Esophagus mucosa (tissue), 1 donor: ENCODE measurements around the gene APMAP. TPM values are rescaled to one million over a fixed set of nuclear protein-coding genes. Genes with fewer than 3 reads are reported as not detected.

ENCODE experiments used
- ATAC-seq: fragments of 200-7000 bp; cut with Tn5 transposase; one replicate; pipeline ENCODE4 v1.9.1; 2020
- total RNA-seq: library from RNA; stranded (reverse); gene quantifications from one replicate; pipeline ENCODE4 v1.2.4, GENCODE V29; 2023
- donor health status: DM: yes; HTN: yes; CAD: no.

Gene APMAP
- total RNA-seq: 26.1 TPM

DNA sequence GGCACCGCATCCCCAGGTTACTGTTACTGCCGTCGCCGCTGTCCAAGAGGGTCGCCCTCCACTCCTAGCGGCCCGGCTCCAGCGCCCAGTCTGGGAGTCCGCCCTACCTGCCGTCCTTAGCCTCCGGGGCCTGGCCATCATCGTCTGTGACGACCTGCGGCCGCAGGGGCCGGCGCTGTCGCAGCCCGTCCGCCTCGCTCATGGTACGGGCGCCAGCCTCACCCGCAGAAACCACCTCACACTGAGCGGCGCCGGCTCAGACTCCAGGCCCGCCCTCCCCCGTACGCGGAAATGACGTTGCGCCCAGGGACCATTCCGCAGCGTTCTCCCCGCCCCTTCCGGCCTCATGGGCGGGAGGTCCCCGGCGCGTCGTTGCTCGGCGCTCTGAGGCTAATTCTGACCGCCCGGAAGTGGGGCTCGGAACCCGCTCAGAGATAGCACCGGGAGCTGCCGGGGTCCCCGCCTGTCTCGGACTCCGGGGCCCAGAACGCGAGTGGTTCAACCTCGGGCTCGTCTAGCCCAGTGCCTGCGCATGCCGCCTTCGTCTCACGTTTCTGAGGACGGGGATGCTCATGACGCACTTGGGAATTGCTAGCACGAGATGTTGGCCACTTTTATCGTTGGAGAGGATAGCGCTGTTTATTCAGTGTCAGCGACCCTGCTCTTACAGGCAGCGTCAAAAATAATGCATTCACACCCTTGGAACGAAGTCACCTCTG, at the start of gene APMAP:
Gene APMAP (minus strand): TSS at position 265 of the 719 bp plus-strand sequence. CDS start 63 bp downstream, at position 202.
- peak; percentile 98 for ATAC-seq

DNA sequence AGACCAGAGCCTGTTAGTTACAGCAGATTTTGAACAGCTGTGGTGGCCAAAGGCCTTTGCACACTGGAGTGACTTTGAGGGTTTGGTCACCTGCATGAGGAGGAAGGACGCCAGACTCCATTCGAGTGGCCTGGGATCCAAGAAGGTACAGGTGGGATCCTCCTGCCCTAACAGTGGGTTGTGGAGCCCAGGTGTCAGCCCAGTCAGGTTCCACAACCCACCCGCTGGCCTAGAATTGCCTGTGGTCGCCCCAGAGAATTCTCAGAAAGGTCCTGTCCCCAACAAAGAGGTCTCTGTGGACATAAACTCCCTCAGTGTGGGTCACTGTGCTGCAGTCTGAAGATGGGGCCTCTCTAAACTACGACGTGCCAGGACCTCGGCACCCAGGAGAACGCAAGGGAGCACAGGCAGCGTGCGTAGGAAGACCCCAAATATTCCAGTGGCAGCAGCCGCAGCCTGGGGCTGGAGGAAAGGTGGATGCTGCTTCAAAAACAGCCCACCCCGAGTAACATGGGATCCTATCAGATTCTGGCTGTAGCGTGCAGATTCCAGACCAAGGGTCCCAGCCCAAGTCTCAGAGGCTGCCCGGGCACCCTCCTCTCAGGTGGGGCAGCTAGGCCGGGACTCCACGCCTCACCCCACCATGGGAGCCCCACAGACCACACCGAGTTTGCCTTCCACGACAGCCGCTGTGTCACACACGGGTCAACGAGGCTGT, 49.4 kb upstream of the APMAP start:
- ATAC-seq: no peak

GRCh38 chr20:25040438-25040831, 47.9 kb upstream of the APMAP start:
- no peak for ATAC-seq

DNA sequence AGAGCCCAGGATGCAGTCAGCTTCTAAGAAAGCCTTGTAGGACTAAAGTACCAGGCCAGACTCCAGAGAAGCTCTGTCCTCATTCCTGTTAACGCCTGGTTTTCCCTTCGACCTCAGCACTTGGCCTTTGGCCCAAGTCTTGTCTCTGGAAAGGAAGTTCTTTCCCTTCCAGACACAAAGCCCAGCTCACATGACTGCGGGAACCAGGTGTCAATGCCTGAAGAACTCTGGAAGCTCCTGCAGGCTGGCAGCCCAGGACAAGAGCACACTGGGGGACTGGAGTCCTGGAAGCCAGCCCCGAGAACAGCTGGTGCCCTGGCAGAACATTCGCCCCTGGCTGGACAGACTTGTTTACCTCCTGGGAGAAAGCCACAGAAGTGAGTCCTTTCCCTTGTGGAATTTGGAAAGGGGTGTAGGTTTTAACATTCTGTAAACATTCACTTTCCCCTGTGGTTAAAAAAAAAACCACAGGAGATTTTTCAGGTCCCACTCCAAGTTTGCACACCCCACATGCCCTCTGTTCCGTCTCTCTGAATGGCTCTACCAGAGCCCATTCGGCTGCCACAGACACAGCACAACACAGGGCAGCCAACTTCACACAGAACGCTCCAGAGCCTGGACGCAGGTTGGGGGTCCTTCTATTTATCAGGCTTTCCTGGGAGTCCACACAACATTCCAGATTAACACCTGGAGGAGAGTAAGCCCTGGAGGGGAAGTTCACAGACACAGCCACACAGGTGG, 47.3 kb upstream of the APMAP start:
- ATAC-seq: peak; percentile 35

DNA sequence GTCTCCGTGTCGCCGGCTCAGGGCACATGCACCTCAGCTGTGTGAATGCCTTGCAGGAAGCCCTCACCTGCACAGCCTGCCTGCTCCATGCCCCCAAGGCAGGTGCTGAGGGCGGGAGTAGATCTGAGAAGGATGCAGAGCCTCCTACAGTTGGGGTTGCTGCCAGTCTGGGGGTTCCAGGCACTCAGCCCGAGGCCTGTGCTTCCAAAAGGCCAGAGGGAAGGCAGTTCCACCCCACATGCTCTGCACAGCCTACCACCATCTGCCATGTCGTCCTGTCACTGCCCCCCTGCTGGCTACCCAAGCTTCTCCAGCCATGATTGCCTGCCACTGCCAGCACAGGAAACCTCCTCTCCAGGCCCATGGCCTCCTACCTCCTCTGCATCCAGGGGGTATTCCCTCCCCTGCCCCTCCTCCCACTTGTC, 46.1 kb upstream of the APMAP start:
- ATAC-seq: no peak

DNA sequence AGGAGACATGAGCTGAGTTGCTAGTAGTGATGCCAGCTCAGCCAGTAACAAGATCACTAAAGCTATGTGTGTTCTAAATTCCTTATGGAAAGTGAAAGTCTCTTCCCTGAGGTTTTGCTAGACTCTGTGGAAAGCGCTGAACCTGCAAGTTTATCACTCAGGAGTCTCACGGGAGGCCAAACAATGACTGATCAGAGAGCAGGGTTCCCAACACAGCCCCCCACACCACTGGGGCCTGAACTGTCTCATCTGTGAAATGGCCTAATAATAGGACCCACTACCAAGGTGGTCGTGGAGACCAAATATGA, 45.5 kb upstream of the APMAP start:
- no peak for ATAC-seq

DNA sequence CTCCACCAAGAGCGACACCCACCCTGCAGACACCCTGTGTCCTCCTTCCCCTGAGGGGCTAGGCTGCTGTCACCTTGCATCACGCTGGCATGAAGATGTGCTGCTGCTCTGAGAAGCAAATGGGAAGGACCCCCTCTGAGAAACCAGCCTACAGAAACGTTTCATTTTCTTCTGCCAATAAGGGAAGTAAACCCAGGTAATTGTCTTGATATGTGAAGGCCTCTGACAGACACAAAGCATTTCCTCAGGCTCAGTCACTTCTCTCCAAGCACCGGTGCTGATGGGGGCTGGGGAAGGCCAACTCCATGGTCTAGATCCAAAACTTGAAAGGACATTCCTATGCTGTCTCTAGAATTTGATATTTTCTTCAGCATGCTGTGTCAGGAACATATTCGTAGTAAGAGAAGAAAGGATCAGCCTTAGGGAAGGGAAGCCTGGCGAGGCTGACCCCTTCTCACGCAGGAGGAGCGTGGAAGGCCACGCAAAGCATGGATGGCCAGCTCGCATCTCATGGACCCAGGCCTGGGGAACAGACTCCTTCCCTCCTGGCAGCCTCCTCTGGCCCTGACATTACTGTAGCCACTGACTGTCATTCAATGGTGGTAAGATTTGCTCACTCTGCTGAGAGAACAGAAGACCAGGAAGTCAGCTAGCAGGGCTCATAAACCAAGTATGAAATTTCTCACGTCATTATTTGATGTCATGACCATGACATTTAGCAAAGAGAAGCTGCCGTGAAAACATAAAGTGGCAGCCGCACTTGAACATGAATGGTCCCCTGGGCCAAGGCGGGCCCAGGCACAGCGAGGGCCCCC, 44.9 kb upstream of the APMAP start:
- no peak for ATAC-seq

- ATAC-seq: no peak
These were observed 43.9 kb upstream of the APMAP start for GRCh38 chr20:25036331-25036936.

GRCh38 chr20:25035921-25036320, 43.4 kb upstream of the APMAP start:
- no peak for ATAC-seq

DNA sequence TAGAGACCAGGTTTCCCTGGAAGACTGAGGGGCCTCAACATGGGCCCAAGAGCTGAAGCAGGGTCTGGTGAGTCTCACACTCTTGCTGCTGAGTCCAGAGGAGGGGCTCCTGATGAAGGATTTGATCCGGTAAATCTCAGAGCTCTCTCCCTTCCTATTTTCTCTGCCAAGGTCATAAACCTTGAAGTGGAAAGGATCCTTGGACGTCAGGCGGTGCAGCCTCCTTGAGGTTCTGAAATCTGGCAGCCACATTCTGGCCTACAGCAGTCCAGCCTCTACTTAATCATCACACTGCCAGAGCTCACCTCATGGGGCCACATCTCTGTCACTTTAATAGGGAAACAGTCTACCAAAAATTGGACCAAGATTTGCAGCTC, 41.4 kb upstream of the APMAP start:
- no peak for ATAC-seq

DNA sequence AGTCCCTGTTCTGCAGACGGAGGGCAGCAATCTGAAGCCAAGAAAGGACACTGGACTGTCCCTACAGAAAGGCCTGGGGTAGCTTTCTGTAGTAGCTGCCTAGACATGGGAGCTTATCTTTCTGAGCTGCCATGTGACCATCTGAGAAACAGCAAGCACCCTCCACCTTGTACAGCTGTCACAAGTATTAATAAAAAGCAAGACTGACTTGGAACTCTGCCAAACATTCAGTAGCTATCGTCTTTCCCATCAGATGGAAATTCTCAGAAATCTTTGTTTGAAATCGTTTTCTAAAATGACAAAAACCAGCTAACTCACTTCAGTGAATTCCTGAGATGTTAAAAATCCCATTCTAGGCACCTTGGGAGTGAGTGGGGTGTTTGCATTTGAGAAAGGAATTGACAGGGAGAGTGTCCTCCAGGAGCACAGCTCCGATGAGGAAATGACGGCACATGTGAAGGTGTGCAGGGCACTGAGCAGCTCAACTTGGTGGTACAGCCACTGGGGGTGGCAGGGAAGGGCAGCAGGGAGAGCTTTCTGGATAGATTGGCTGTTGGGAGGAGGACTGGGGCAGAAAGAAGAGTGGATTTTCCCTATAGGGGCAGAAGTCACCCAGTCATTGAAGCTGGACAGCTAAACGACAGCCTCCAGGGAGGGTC, 40.8 kb upstream of the APMAP start:
- ATAC-seq: no peak

DNA sequence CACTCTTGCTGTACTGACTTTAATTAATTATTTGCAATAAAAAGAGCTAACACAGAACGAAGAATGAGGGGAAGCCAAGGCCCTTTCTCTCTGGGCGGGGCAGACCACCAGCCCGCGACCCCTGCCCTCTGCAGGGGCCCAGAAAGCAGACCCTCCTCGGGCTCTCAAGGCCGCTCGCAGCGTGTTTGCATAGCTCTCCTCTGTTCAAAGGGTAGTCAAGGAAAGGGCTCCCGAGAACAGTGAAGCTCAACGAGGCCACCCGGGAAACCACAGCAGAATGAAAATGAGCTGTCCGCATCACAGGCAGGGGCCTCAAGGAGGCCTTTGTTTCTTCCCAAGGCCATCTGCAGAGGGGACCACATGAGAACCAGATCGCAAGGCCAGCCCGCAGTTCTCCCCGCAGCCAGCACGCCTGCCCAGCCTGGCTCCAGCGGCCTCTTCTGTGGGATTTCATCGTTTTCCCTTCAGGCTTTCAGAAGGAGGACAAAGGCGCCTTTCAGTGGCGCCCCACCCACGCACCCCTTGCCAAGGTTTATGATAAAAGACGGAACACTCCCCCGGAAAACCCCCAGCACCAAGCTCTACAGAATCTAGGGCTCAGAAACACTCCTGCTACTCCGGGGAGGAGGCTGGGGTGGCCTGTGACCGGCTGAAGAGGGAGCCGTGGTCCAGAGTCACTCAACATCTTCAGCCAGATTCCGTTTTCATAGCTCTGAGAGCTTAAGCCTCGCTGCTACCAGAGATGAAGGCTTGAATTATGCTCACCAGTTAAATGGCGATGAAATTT, 40.1 kb upstream of the APMAP start:
- ATAC-seq: peak; percentile 29

DNA sequence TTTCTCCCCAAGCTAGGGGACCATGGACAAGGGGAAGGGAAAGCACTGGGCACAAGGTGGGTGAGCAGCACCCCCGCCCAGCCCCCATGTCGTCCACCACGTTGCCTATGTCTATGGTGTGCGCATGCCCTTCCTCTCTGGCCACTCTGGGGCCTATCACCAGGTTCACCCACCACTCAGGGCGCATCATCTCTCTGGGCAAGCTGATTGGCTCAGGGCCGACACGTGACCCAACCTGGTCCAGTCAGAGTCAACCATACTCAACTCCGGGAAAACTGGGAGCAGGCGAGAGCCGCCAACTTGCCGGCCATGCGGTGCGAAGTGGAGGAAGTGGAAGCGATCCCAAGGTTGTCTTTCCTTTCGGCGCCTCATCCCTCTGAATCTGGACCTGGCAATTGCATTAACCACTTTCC, 39.5 kb upstream of the APMAP start:
- ATAC-seq: no peak

DNA sequence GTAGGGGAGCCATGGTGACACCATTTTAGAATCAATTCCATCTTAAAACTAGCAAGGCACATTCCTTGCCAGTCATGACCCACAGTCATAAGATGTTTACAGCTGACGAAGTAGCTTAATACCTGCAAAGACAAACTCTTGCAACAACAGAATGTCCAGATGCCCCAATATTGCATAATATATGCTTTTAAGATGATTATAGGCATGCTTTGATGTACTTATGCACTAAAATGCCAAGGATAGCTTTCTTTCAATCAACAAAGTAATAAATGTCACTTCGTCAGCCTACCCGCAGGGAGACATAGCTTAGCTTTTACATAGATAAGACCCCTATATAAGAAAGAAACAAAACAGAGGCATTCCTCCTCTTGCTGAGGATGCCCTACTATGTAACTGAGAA, 38.7 kb upstream of the APMAP start:
- no peak for ATAC-seq

- ATAC-seq: no peak
These were observed 38.2 kb upstream of the APMAP start for GRCh38 chr20:25030649-25031207.

GRCh38 chr20:25030007-25030648, 37.6 kb upstream of the APMAP start:
- ATAC-seq: no peak

GRCh38 chr20:25025986-25026605, 33.5 kb upstream of the APMAP start:
- no peak for ATAC-seq

DNA sequence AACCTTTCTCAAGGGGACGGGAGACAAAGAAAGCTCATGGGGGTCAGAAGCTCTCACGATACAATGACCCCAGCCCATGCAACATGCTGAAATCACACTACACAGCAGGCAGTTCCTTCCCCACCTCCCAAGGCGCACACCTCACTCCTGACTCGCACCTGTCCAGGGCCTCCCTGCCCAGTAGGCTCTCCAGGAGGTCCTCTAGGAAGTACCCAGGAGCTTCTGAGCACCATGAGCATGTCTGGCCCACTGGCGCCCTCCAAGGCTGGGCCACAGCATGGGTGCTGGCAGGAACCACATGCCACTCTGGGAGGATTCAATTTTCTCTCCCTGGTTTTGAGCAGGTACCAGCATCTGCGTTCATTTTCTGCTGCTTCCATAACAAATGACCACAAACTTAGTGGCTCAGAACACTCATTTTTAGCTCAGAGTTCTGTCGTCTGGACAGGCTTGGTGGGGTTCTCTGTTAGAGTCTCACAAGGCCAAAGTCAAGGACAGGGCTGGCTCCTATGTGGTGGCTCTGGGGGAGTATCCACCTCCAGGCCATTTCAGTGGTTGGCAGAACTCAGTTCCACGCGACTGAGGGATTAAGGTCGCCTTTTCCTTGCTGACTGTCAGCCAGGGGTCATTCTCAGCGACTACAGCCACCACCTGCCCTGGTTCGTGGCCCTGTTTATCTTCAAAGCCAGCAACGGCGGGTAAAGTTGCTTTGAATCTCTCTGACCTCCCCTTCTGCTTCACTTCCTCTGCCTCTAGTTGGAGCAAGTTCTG, 32.7 kb upstream of the APMAP start:
- ATAC-seq: no peak

DNA sequence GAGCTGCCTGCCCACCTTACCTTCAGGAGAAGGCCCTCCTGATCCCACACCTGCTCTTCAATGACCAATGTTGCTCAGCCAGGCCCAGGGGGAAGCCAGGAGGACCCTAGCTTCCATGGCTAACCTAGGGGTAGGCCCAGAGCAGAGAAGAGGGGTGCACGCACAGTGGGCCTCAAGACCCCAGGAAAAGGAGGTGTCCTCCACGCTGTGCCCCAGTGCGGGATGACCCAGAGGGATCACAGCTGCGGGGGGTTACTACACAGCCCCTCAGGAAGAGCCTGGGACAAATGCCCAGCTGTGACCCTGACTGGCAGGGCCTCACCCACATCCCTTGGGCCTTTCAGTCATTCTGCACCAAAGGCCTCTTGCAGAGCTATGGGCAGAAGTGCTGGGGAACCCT, 31.6 kb upstream of the APMAP start:
- no peak for ATAC-seq
